HT1080 (cell line): ENCODE measurements around the gene CACTIN. TPM values are rescaled to one million over a fixed set of nuclear protein-coding genes. Genes with fewer than 3 reads are reported as not detected.
"Not testable (repeated sequence)": the region's sequence is repeated elsewhere in the genome, so short reads cannot be mapped to it uniquely, and the experiment has no call there.

ENCODE experiments used
- DNase-seq: peaks from one replicate; pipeline ENCODE4 v3.0.0-alpha.2; 2015; ENCODE audit warnings: low read depth
- polyA plus RNA-seq, 2 experiments: library from polyadenylated mRNA; depleted of rRNA; stranded (reverse); fragments of >200 nt; gene quantifications; 2 replicates each; pipeline ENCODE4 v1.2.3, GENCODE V29; 2015
- total RNA-seq: library from RNA; depleted of rRNA; stranded (reverse); fragments of >200 nt; shearing (Covaris generic); gene quantifications from 2 replicates; pipeline ENCODE4 v1.2.3, GENCODE V29; 2014; rRNA removed

The CACTIN gene
- total RNA-seq = 27.8 and 33.4 TPM in 2 replicates
- polyA plus RNA-seq (2015; cell fraction: cytosol; rRNA removed) = 16.8 and 17.4 TPM in 2 replicates
- 30.9 and 33.2 TPM in 2 replicates for polyA plus RNA-seq (2015; cell fraction: nucleus; rRNA removed)

DNA sequence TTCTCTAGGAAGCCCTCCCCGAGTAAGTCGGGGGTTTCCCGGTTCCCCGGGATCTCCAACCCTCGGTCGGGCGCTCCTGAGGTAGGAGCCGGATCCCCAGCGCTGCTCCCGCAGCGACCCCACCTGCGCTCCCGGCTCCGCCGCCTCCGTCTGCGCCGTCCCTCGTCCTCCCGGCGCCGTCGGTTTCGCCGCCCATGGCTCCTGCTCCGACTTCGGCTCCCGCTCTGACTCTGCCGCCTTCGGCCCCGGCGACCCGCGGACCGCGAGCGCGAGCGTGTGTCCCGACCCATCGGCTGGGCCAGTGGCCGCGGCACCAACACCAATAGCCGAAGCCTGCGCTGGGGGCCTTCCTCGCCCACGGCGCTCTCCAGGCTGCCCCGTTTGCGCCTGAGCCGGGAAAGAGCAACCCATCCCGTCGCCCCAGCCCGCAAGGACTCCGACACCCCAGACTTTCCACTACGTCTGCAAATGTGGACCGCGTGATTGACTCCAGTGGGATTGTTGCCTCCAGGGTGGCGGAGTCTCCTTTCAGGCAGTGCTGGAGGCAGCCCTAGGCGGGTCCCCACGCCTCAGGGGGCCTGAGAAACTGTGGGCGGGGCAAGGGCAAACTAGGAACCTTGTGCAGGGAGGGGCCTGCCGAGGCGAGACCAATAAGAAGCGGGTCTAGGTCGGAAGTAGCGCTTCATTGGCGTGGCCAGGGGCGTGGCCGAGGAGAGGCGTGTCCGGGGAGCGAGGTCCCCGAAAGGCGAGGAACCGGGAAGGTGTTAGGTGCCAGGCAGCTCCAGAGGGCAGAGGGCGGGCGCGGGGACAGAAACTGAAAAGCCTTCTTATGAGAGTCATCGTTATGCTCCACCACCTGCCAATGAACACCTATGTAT, at the start of gene CACTIN:
TSS of gene CACTIN (minus strand) at position 318 of the 878 bp plus-strand sequence. CDS start at position 290, 28 bp downstream.
- DNase-seq = peak; percentile 94

GRCh38 chr19:3674784-3675543, 48.4 kb upstream of the CACTIN start:
- DNase-seq = no peak

GRCh38 chr19:3673506-3674439, 47.2 kb upstream of the CACTIN start:
- DNase-seq = no peak

GRCh38 chr19:3672993-3673392, 46.4 kb upstream of the CACTIN start:
- DNase-seq = no peak

DNA sequence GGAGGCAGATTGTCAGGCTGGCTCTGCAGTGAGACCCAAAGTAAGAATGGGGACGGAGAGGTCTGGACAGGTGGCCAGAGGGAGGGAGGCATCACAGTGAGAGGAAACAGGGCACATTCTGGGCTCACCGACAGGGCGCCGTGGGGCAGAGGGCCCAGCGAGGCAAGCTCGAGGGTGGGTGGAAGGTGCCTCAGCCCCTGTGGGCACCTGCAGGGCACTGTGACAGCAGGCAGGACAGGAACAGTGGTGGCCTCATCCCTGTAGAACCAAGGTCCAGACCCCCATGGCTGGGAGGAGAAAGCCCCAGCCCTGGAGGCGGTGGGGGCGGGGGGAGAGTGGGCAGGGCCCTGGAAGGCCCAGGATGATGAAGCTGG, 46.0 kb upstream of the CACTIN start:
- DNase-seq = no peak

GRCh38 chr19:3671680-3672574, 45.3 kb upstream of the CACTIN start:
- DNase-seq = no peak

DNA sequence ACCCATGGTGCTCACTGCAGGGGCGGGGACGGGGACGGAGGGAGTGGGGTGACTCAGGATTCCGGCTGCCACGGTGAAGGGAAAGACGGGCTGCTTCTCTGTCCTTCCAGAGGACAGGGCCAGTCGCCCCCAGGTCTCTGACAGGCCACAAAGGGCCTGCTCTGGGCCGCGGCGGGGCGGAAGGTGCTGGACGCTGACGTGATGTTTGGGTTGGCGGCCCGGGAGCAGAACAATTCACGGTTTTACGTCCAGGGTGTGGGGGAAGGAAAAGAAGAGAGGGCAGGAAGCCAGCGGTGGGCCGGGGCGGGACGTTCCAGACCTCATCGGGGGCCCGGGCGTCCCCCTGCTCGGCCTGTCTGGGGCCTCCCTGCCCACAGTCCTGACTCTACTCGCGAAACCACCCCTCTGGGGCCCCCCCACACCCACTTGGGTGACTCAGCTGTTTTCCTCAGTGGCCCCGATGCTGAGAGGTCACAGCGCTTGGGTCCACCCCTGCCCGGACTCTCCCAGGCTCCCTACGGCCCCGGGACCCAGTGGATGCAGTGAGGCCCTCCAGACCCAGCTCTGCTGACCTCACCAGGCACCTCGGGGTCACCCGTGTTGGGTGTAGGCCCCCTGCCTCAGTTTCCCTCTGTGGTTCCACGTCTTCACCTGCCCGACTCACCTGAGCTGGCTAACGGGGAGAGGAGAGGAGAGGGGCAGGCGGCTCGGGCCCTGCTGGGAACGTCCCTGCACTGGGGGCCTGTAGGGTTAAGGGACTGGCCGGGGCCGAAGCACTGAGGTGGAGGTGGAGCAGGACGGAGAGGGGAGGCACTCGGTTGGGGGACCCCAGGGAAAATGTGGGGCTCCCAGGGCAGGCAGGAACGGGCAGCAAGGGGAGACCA, 44.4 kb upstream of the CACTIN start:
- no peak for DNase-seq

- no peak for DNase-seq
These were observed 43.6 kb upstream of the CACTIN start for GRCh38 chr19:3669947-3670795.

DNA sequence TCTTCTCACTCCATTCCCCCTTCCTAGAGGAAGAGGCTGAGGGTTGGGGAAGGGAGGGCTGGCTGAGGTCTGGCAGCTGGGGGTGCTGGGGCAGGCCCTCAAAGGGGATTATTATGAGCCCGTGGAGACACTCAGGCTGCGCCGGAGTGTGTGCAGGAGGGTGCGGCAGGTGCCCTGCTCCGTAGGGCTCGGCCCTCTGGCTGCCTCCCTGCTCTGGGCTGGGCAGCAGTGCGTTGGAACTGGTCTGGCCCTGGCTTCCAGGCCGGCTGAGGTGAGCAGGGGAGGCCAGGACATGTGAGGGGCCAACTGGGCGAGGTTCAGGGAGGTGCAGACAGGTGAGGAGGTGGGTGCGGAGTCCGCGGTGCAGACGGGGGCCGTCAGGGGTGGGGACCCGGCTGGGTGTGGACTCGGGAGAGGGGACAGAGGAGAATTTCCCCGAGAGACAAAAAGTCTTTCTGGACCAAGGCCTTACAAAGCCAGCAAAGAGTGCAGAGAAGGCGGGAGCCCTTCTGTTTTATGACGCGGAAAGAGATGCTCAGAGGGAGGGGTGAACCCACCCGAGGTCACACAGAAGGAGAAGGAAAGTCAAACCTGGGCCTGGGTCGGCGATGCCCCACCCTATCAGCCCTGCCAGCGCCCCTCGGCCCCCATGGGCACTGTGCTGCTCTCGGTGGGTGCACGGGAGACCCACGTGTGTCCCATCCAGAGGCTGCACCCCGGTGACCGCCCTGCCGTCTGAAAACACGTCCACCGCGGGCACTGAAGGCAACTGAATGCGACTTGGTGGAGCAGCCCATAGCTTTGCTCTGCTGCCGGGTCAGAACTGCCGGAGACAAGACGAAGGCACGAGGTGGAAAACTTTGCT, 42.7 kb upstream of the CACTIN start:
- no peak for DNase-seq

- DNase-seq = no peak
These were observed 41.9 kb upstream of the CACTIN start for GRCh38 chr19:3668331-3669081.

GRCh38 chr19:3667766-3668165, 41.2 kb upstream of the CACTIN start:
- no peak for DNase-seq

DNA sequence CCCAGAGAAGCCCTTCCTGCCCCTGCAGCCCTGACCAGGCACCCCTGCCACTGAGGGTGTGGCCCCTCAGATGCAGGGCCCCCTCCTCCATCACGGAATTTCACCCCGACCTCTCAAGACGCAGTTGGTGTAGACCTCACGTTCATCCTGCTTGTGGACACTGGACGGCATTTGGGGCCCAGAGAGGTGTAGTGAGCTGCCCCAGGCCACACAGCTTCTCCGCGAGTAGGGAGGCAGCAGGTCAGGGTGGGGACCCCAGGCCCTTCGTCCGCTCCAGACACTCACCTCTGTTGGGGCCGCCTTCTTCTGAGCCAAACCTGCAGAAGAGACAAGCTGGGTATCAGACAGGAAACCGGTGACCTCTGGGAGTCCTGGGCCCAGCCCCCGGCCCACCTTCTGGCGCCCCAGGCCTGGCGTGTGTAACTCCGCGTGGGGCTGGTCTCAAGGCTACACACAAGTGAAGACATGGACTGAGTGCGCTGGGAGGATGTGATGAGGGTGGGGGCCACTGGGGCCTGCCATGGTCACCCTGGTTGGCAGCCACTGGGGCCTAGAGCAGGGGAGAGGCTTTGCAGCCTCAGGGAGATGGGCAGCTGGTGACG, 40.5 kb upstream of the CACTIN start:
- DNase-seq = no peak

- not testable (repeated sequence) for DNase-seq
These were observed 39.9 kb upstream of the CACTIN start for GRCh38 chr19:3666545-3666856.

DNA sequence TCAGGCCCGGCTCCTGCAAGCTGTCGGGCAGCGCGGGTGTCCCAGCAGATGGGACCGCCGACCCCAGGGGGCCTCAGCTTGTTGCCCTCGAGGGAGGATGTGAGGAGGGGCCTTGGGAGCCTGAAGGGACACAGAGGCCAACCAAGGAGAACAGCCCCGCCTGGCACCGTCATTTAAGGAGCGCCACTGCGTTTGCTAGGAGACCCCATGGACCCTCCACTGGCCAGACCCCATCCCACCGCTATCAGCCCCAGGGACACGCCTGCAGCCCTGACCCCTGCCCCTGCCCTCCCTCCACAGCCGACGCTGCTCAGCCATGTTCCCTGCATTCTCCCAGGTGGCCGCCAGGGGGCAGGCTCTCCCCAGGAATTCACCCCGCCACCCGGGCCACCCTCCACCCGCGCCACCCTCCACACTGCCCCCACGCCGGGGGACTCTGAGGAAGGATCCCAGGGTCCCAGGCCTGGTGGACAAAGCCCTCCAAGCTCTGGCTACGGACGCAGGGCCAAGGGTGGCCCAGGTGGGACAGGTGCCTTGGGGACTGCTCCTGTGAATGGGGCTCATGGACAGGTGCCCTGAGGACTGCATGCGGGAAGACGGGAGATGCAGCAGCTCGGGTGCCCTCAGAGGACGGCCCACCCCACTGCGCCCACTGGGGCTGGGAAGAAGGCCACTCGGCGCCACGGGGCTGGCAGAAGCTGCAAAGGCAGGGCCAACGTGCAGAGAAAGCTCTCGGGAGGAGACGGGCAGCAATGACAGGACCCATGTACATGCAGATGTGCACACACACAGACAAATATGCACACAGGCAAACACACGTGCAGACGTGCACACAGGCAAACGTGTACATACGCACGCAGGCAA, 39.3 kb upstream of the CACTIN start:
- DNase-seq = no peak
